H9 (cell line): ENCODE results near the gene NOSIP. TPM values are rescaled to one million over a fixed set of nuclear protein-coding genes. Genes with fewer than 3 reads are reported as not detected.

Experiments
- DNase-seq: peaks from one replicate; pipeline ENCODE4 v3.0.0-alpha.2; 2017
- H2AFZ ChIP-seq: one replicate; pipeline ENCODE4 v1.6.1; 2013; ENCODE audit warnings: mild to moderate bottlenecking, low read length, control low read depth, moderate library complexity
- H2AK5ac ChIP-seq: 2 replicates; pipeline ENCODE4 v1.6.1; 2013; ENCODE audit warnings: low read length, control low read depth, mixed read lengths; ENCODE audit not compliant: insufficient read length
- H2BK120ac ChIP-seq: one replicate; pipeline ENCODE4 v1.6.1; 2013; ENCODE audit warnings: low read depth, mild to moderate bottlenecking, low read length, control low read depth, inconsistent platforms; ENCODE audit not compliant: poor library complexity, severe bottlenecking
- H2BK12ac ChIP-seq: 2 replicates; pipeline ENCODE4 v1.6.1; 2013; ENCODE audit warnings: low read length, control low read depth, mixed read lengths, low read depth; ENCODE audit not compliant: insufficient read length
- H2BK15ac ChIP-seq: 2 replicates; pipeline ENCODE4 v1.6.1; 2013; ENCODE audit warnings: low read depth, low read length, control low read depth
- H2BK20ac ChIP-seq: one replicate; pipeline ENCODE4 v1.6.1; 2013; ENCODE audit warnings: low read depth, mild to moderate bottlenecking, low read length, control low read depth, inconsistent platforms; ENCODE audit not compliant: poor library complexity, severe bottlenecking
- H2BK5ac ChIP-seq: 2 replicates; pipeline ENCODE4 v1.6.1; 2013; ENCODE audit warnings: low read length, control low read depth, mixed read lengths; ENCODE audit not compliant: insufficient read length
- H3K14ac ChIP-seq: 2 replicates; pipeline ENCODE4 v1.6.1; 2013; ENCODE audit warnings: low read length, control low read depth; ENCODE audit not compliant: insufficient read depth
- H3K18ac ChIP-seq: 2 replicates; pipeline ENCODE4 v1.6.1; 2013; ENCODE audit warnings: low read depth, mild to moderate bottlenecking, mixed read lengths, low read length, control low read depth; ENCODE audit not compliant: insufficient read length
- H3K23ac ChIP-seq: 2 replicates; pipeline ENCODE4 v1.6.1; 2013; ENCODE audit warnings: low read length, control low read depth, mixed read lengths, low read depth; ENCODE audit not compliant: insufficient read length
- H3K23me2 ChIP-seq: 2 replicates; pipeline ENCODE4 v1.6.1; 2013; ENCODE audit warnings: low read depth, mild to moderate bottlenecking, mixed read lengths, low read length, control low read depth; ENCODE audit not compliant: insufficient read length, poor library complexity, severe bottlenecking
- H3K27ac ChIP-seq: 2 replicates; pipeline ENCODE4 v1.5.1; 2013; ENCODE audit warnings: low read length, control low read depth, mixed read lengths, low read depth; ENCODE audit not compliant: insufficient read length
- H3K27me3 ChIP-seq: 2 replicates; pipeline ENCODE4 v1.6.1; 2013; ENCODE audit warnings: low read length, control low read depth, inconsistent platforms; ENCODE audit not compliant: insufficient read depth
- H3K4ac ChIP-seq: 2 replicates; pipeline ENCODE4 v1.6.1; 2013; ENCODE audit warnings: low read depth, mild to moderate bottlenecking, control low read depth, inconsistent platforms, low read length, moderate library complexity
- H3K4me1 ChIP-seq: 2 replicates; pipeline ENCODE4 v1.6.1; 2013; ENCODE audit warnings: low read length, control low read depth, inconsistent platforms; ENCODE audit not compliant: insufficient read depth
- H3K4me2 ChIP-seq: 2 replicates; pipeline ENCODE4 v1.6.1; 2013; ENCODE audit warnings: low read length, control low read depth, mixed read lengths; ENCODE audit not compliant: insufficient read length, insufficient read depth
- H3K56ac ChIP-seq: 2 replicates; pipeline ENCODE4 v1.6.1; 2013; ENCODE audit warnings: low read depth, mild to moderate bottlenecking, mixed read lengths, low read length, control low read depth; ENCODE audit not compliant: insufficient read length
- H3K79me1 ChIP-seq: 2 replicates; pipeline ENCODE4 v1.6.1; 2013; ENCODE audit warnings: low read depth, mild to moderate bottlenecking, moderate library complexity, low read length, control low read depth, inconsistent platforms; ENCODE audit not compliant: insufficient read depth, poor library complexity, severe bottlenecking
- H3K79me2 ChIP-seq: 2 replicates; pipeline ENCODE4 v1.6.1; 2013; ENCODE audit warnings: low read length, control low read depth, inconsistent platforms; ENCODE audit not compliant: insufficient read depth
- H3K9ac ChIP-seq: 2 replicates; pipeline ENCODE4 v1.6.1; 2013; ENCODE audit warnings: low read length, control low read depth, mixed read lengths; ENCODE audit not compliant: insufficient read length; ENCODE audit errors: extremely low read depth
- H3K9me3 ChIP-seq: one replicate; pipeline ENCODE4 v1.6.1; 2013; ENCODE audit warnings: low read depth, low read length, inconsistent platforms; ENCODE audit not compliant: control insufficient read depth
- H3T11ph ChIP-seq: one replicate; pipeline ENCODE4 v1.6.1; 2013; ENCODE audit warnings: mild to moderate bottlenecking, low read length, control low read depth, inconsistent platforms
- H4K20me1 ChIP-seq: one replicate; pipeline ENCODE4 v1.6.1; 2013; ENCODE audit not compliant: control insufficient read depth, insufficient read length, insufficient read depth
- H4K5ac ChIP-seq: 2 replicates; pipeline ENCODE4 v1.6.1; 2013; ENCODE audit warnings: low read depth, mild to moderate bottlenecking, mixed read lengths, low read length, control low read depth; ENCODE audit not compliant: insufficient read length
- H4K8ac ChIP-seq: replicated peaks from 2 replicates; pipeline ENCODE4 v1.6.1; 2013; ENCODE audit warnings: low read length, control low read depth, mixed read lengths, low read depth; ENCODE audit not compliant: insufficient read length
- H4K91ac ChIP-seq: 2 replicates; pipeline ENCODE4 v1.6.1; 2013; ENCODE audit warnings: low read depth, mild to moderate bottlenecking, moderate library complexity, mixed read lengths, low read length, control low read depth; ENCODE audit not compliant: insufficient read length
- H3K27ac Mint-ChIP-seq, 3 experiments: 2 replicates in 2 of 3; 3 replicates in 1 of 3; pipeline ENCODE4 v1.8.0; 2020 to 2021; ENCODE audit warnings: mixed read lengths in 3 of 3, mild to moderate bottlenecking in 1 of 3, moderate library complexity in 1 of 3
- H3K27me3 Mint-ChIP-seq: 2 replicates; pipeline ENCODE4 v1.8.0; 2021; ENCODE audit warnings: low read depth, mild to moderate bottlenecking, moderate library complexity, mixed read lengths
- H3K36me3 Mint-ChIP-seq, 3 experiments: 2 replicates in 2 of 3; 3 replicates in 1 of 3; pipeline ENCODE4 v1.8.0; 2020 to 2021; ENCODE audit warnings: low read depth in 3 of 3, mixed read lengths in 3 of 3; ENCODE audit not compliant: insufficient read depth in 1 of 3
- H3K4me1 Mint-ChIP-seq, 2 experiments: 2 replicates each; pipeline ENCODE4 v1.8.0; 2020; ENCODE audit warnings: mixed read lengths in 2 of 2
- H3K4me3 Mint-ChIP-seq, 2 experiments: 2 replicates in 1 of 2; 3 replicates in 1 of 2; pipeline ENCODE4 v1.8.0; 2020 to 2021; ENCODE audit warnings: mild to moderate bottlenecking in 2 of 2, mixed read lengths in 2 of 2, moderate library complexity in 1 of 2
- H3K9me3 Mint-ChIP-seq, 2 experiments: 2 replicates in 1 of 2; 3 replicates in 1 of 2; pipeline ENCODE4 v1.8.0; 2020; ENCODE audit warnings: mild to moderate bottlenecking in 2 of 2, mixed read lengths in 2 of 2, moderate library complexity in 1 of 2
- CTCF ChIP-seq: fragments of 200-600 bp; sonication (generic); conservative IDR thresholded peaks from 3 replicates; pipeline ENCODE4 v1.8.0; 2021; ENCODE audit warnings: antibody characterized with exemption, mild to moderate bottlenecking
- WGBS: extraction: QIAGEN DNeasy Blood & Tissue Kit; methylation state at CpG from one replicate; pipeline ENCODE4 v1.1.7; 2013; ENCODE audit warnings: missing lambda C conversion rate, low lambda C conversion rate, mixed read lengths; ENCODE audit not compliant: insufficient read length; ENCODE audit errors: extremely low coverage; 5-methylcytosine and 5-hydroxymethylcytosine counted together
- long read RNA-seq: library from polyadenylated mRNA; unstranded; transcript quantifications from one replicate; pipeline ENCODE4 v2.0.0, GENCODE V29; 2020
- total RNA-seq: library from RNA; stranded (reverse); gene quantifications from 2 replicates; pipeline ENCODE4 v1.2.1, GENCODE V29; 2021

The NOSIP gene
- 75.1 and 78.4 TPM in 2 replicates for total RNA-seq
- long read RNA-seq, transcript NOSIP-204 (9 exons, 1,005 nt): major isoform, 72 of 96 reads
- long read RNA-seq, transcript NOSIP-201 (9 exons, 1,000 nt): minor isoform, 5 of 96 reads
- long read RNA-seq, partial matches to known transcripts: 5 of 96 reads
- long read RNA-seq, other reads (novel, unspliced or antisense): 14 of 96 reads

GRCh38 chr19:49580264-49581006, at the start of gene NOSIP:
TSS of gene NOSIP (minus strand) at chr19:49580556. CDS start at chr19:49560691, 19,865 bp downstream.
- Histone ChIP-seq H3K9me3 (no peaks in the 10 kb centered on the region), H2AFZ (peak within 1 kb of the TSS; percentile 19), H3K4ac (no peak within 1 kb of the TSS), H2BK12ac (no peak within 1 kb of the TSS), H2AK5ac (no peak within 1 kb of the TSS), H3K27ac (no peak within 1 kb of the TSS), H3K79me1 (no peaks in the 10 kb centered on the region), H3T11ph (no peak within 1 kb of the TSS), H4K8ac (no peak within 1 kb of the TSS), H4K5ac (no peak within 1 kb of the TSS), H3K23ac (peak within 1 kb of the TSS; percentile 77), H3K18ac (peak within 1 kb of the TSS; percentile 58), H3K79me2 (peaks cover 7% of the 10 kb centered on the region; the same call in 1 of the 2 replicates), H3K56ac (no peak within 1 kb of the TSS), H3K9ac (peak within 1 kb of the TSS; percentile 97), H3K27me3 (no peaks in the 10 kb centered on the region), H3K23me2 (peaks cover 10% of the 10 kb centered on the region), H3K4me2 (peak within 1 kb of the TSS; percentile 99), H2BK120ac (no peak within 1 kb of the TSS), H3K14ac (peak within 1 kb of the TSS; percentile 62), H4K91ac (no peak within 1 kb of the TSS), H3K4me1 (no peaks in the 10 kb centered on the region), H2BK5ac (no peak within 1 kb of the TSS), H4K20me1 (no peaks in the 10 kb centered on the region), H2BK20ac (no peak within 1 kb of the TSS), H2BK15ac (no peak within 1 kb of the TSS)
- Mint-ChIP-seq H3K27ac (peak within 1 kb of the TSS; percentile 95 to 96 (median 96)), H3K9me3 (no peaks in the 10 kb centered on the region; a peak in 1 of 5 replicates), H3K27me3 (no peaks in the 10 kb centered on the region), H3K4me3 (peak within 1 kb of the TSS; percentile 92 to 95), H3K36me3 (peaks cover 1 to 5% (median 4%) of the 10 kb centered on the region in 3 experiments; a peak in 3 of 7 replicates), H3K4me1 (peaks cover 19 to 32% of the 10 kb centered on the region in 2 experiments)
- no peak for TF ChIP-seq CTCF
- WGBS: no CpG with 5 or more reads among the region's 31 CpGs
- peak; percentile 96 for DNase-seq
